ENCODE data around the gene UNC45A. TPM values are rescaled to one million over a fixed set of nuclear protein-coding genes. Genes with fewer than 3 reads are reported as not detected.
"Not testable (repeated sequence)": the region's sequence is repeated elsewhere in the genome, so short reads cannot be mapped to it uniquely, and the experiment has no call there.

Gene UNC45A
- total RNA-seq, 1 donor from 2014 or later, result 56.1 TPM

DNA sequence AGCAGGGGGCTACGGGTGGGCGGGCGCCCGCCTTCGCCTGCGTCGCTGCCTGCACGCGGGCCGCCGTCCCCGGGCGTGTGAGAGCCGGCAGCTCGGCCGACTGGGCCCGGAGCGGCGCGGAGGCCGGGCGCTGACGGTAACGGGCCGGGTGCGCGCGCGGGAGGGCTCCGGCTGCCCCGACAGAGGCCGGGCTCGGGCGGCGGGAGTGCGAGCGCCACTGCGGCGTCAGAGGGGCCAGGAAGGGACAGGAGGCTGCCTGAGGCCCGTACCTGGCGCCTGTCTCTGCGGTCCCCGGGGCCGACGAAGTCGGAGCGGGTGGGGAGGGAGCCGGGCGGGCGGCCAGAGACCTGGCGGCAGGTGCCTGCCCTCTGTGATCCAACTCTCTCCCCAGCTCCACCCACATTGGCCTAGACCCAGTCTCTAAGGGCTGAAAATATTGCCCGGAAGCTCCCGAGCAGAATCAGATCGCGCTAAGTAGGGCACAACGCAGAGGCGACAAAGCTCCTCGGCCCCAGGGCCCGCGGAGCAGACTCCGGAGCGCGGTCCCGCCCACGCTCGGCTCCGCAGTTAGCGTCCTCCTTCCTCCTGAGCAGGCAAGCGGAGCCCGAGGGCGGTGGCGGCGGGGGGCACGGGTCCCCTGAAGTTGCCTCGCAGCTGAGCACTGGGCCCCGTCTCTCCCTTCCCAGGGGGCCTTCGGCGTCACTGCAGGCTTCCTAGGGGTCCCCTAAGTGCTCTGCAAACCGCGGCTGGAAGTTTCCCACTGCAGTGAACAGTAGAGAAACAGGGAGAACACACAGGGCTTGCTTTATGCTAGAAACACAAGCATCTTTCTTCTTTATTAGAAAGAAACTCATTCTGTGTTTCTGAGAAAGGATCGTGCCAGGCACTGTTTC lies 32.0 kb upstream of the UNC45A start, which contains the start of gene MAN2A2:
TSS of gene MAN2A2 (plus strand) at position 463 of the 893 bp plus-strand sequence. CDS start 906 bp downstream, outside the sequence.
- peak; percentile 60 for DNase-seq (ENCODE audit: low spot score)

- DNase-seq (ENCODE audit: low spot score), result no peak
Measured at GRCh38 chr15:90903733-90904536, 31.1 kb upstream of the UNC45A start.

DNA sequence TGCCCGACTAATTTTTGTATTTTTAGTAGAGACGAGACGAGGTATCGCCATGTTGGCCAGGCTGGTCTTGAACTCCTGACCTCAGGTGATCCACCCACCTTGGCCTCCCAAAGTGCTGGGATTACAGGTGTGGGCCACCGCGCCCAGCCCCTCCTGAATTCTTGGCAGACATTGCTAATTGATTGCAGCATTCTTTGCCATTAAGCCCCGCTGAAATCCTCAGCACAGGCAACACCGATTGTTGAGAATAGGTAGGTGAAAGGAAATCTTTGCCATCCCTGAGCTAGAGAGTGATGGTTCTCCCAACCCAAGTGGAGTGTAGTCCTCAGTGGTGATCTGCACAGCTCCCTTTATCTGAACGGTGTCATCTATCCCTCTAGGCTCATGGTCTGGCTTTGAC lies 30.3 kb upstream of the UNC45A start:
- DNase-seq (ENCODE audit: low spot score), result no peak

DNA sequence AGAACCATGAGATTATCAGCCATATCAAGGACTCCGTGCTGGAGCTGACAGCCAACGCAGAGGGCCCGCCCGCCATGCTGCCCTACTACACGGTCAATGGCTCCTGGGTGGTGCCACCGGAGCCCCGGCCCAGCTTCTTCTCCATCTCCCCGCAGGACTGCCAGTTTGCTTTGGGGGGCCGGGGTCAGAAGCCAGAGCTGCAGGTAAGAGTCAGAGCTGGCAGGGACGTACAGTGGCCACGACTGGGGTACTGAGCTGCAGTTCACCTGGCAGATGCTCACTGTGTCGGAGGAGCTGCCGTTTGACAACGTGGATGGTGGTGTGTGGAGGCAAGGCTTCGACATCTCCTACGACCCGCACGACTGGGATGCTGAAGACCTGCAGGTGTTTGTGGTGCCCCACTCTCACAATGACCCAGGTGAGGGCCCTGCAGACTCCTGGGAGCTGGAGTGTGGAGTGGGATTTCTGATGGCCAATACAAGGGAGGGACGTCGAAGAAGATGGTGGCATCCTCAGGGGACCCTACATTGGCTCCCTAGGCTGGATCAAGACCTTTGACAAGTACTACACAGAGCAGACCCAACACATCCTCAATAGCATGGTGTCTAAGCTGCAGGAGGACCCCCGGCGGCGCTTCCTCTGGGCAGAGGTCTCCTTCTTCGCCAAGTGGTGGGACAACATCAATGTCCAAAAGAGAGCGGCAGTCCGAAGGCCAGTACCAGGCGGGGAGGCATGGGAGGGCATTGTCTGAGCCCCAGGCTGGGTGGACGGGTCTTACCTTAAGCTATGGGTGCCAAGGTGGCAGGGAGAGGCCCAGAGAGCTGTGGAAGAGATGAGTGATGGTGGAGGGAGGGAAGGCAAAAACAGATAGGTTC lies 29.5 kb upstream of the UNC45A start:
- DNase-seq (ENCODE audit: low spot score), result no peak

DNA sequence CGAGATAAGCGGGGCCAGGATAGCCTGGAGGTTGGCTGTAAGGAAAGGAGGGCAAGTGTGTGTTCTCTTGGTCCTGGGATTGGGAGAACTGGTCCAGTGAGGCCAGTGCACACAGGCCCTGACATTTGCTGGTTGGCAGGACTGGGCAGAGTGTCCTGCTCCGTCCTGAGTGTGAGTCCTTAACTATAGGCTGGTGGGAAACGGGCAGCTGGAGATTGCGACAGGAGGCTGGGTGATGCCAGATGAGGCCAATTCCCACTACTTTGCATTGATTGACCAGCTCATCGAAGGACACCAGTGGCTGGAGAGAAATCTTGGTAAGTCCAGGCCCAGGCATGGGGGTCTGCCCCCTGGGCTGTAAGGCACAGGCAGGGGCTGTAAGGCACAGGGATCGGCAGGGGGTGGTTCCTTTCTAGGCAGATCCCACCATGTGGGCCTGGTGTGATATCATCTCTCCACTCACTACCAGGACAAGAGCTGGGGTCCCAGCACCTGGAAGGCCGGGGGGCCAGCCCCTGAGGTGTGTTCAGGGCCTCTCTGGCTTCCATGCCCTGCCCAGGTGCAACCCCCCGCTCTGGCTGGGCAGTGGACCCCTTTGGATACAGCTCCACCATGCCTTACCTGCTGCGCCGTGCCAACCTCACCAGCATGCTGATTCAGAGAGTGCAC lies 28.8 kb upstream of the UNC45A start:
- no peak for DNase-seq (ENCODE audit: low spot score)

GRCh38 chr15:90907051-90907660 lies 27.9 kb upstream of the UNC45A start:
- DNase-seq (ENCODE audit: low spot score), result no peak

DNA sequence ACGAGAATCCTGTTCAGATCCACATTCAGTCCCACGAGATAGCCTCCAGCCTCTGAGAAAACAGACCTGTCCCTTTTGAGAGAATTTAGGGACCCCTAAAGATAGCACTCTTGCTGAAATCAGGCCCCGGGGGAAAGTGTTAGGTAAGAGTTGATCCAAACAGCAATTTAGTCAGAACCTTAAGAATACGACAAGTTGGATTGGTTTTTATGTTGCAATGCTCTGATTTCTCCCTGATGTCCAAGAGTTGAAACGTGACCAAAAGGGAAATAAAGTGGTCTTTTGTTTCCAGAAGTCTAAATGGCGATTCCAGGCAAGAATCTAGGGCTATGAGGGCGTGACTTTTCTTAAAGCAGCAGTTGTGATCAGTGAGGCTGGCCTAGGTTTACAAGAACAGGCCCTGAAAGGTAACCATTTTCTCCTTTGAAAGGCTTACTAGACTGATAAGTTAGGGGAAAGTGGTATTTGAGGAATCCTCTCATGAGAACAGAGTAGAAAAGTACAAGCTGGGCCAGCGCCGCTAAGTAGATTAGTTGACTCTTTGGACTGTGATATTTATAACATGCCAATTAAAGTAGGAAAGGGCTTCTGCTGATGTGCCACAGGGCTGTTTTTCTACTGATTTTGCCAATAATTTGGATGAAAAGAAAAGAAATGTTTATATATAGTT lies 27.1 kb upstream of the UNC45A start:
- no peak for DNase-seq (ENCODE audit: low spot score)

DNA sequence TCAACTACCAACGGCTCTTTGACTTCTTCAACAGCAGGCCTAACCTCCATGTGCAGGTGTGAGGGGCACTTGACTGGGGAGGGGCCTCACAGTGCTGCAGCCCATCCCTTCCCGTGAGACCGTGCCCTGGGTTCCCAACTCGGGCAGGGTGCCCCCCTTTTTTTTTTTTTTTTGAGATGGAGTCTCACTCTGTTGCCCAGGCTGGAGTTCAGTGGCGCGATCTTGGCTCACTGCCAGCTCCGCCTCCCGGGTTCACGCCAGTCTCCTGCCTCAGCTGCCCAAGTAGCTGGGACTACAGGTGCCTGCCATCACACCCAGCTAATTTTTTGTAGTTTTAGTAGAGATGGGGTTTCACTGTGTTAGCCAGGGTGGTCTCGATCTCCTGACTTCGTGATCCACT lies 25.6 kb upstream of the UNC45A start:
- not testable (repeated sequence) for DNase-seq (ENCODE audit: low spot score)

- no peak for DNase-seq (ENCODE audit: low spot score)
Measured at GRCh38 chr15:90909976-90910375, 25.1 kb upstream of the UNC45A start.

- DNase-seq (ENCODE audit: low spot score), result no peak
Measured at GRCh38 chr15:90910441-90911301, 24.4 kb upstream of the UNC45A start.

DNA sequence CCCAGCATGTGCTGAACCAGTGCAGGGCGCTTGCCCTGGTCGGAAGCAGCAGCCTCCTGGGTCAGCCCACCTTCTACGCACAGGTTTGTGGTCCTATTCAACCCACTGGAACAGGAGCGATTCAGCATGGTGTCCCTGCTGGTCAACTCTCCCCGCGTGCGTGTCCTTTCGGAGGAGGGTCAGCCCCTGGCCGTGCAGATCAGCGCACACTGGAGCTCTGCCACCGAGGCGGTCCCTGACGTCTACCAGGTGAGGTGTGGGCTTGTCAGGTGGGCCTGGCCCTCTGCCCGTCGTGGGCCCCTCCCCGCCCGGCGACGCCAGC lies 23.8 kb upstream of the UNC45A start:
- no peak for DNase-seq (ENCODE audit: low spot score)

- DNase-seq (ENCODE audit: low spot score), result no peak
Measured at GRCh38 chr15:90911906-90912769, 22.9 kb upstream of the UNC45A start.

- DNase-seq (ENCODE audit: low spot score), result no peak
Measured at GRCh38 chr15:90912770-90913075, 22.4 kb upstream of the UNC45A start.

GRCh38 chr15:90913398-90913944 lies 21.6 kb upstream of the UNC45A start:
- no peak for DNase-seq (ENCODE audit: low spot score)

DNA sequence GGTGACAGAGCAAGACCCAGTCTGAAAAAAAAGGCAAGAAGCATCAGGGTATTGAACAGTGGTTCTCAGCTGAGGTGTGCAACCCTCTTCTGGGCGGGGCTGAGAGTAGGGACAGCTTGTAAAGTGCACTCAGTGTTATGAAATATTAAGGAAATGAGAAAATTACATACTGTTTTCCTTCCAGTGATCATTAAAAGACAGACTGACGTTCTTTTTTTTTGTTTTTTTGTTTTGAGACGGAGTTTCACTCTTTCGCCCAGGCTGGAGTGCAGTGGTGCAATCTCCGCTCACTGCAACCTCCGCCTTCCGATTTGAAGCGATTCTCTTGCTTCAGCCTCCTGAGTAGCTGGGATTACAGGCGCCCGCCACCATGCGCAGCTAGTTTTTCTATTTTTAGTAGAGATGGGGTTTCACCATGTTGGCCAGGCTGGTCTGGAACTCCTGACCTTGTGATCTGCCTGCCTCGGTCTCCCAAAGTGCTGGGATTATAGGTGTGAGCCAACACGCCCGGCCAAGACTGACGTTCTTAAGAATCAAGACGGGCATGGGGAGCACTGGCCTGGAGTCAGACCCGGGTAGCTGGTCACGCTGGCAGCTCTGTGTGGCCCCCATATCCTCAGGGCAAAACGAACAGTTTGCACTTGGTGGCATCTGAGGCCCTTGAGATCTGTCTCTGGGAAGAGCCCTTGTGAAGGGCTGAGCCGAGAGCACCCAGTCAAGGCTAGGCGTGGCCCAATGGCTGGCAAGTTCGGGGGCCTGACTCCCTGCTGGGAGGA lies 20.6 kb upstream of the UNC45A start:
- no peak for DNase-seq (ENCODE audit: low spot score)

DNA sequence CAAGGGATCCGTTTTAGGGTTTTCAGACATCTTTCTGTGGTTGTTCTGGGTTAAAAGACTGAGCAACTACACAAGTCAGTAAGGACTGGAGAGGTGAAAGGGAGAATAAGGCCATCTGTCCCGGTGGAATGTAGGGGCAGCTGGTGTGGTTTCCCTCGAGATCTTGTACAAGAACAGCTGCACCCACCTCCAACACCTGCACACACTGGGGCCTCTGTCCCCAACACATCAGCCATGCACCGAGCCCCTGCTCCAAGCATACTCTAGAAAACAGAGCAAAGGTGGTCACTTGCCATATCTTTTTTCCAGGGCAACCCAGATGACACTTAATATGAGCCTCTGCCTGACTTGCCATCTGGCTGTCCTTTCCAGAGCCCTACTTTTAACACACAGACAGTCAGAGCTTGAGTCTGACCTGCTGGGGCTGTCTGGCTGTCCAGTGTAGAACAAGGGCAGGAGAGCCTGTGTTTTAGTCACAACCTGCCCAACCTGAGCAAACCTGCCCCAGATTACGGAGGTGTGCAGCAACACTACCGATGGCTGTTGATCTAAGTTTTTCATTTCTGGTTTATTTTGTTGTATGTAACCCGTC lies 19.8 kb upstream of the UNC45A start:
- no peak for DNase-seq (ENCODE audit: low spot score)
